Neural cell (in vitro differentiated cells): ENCODE measurements around the gene VWA3B.

ENCODE experiments used
- EP300 ChIP-seq: fragments of 450-650 bp; conservative IDR thresholded peaks from 2 replicates; pipeline ENCODE4 v1.6.1; 2014; ENCODE audit warnings: antibody characterized with exemption, mild to moderate bottlenecking, moderate library complexity; ENCODE audit not compliant: poor library complexity, severe bottlenecking
- EZH2 ChIP-seq: fragments of 200-600, 300-800 bp; shearing (Covaris generic), sonication (generic); IDR thresholded peaks from 2 replicates; pipeline ENCODE4 v1.6.1; 2014; ENCODE audit warnings: antibody characterized with exemption, low read length, borderline replicate concordance, mild to moderate bottlenecking; ENCODE audit not compliant: insufficient read depth, poor library complexity, severe bottlenecking
- POLR2AphosphoS5 ChIP-seq: IDR thresholded peaks from 2 replicates; pipeline ENCODE4 v1.6.1; 2012
- RAD21 ChIP-seq: fragments of 450-650 bp; conservative IDR thresholded peaks from 2 replicates; pipeline ENCODE4 v1.6.1; 2014; ENCODE audit warnings: antibody characterized with exemption, mild to moderate bottlenecking, moderate library complexity
- SMC3 ChIP-seq: fragments of 450-650 bp; conservative IDR thresholded peaks from 2 replicates; pipeline ENCODE4 v1.6.1; 2014; ENCODE audit warnings: antibody characterized with exemption, mild to moderate bottlenecking, moderate library complexity; ENCODE audit not compliant: poor library complexity
- TAF1 ChIP-seq: IDR thresholded peaks from 2 replicates; pipeline ENCODE4 v1.6.1; 2012; ENCODE audit warnings: low read depth
- TF ChIP-seq, protein P1 (sequence below): IDR thresholded peaks from 2 replicates; pipeline ENCODE4 v1.6.1; 2012; ENCODE audit warnings: borderline replicate concordance
- TF ChIP-seq, protein P2 (sequence below): fragments of 450-650 bp; IDR thresholded peaks from 2 replicates; pipeline ENCODE4 v1.5.1; 2014; ENCODE audit warnings: antibody characterized with exemption, mild to moderate bottlenecking, moderate library complexity; ENCODE audit not compliant: poor library complexity, severe bottlenecking

DNA sequence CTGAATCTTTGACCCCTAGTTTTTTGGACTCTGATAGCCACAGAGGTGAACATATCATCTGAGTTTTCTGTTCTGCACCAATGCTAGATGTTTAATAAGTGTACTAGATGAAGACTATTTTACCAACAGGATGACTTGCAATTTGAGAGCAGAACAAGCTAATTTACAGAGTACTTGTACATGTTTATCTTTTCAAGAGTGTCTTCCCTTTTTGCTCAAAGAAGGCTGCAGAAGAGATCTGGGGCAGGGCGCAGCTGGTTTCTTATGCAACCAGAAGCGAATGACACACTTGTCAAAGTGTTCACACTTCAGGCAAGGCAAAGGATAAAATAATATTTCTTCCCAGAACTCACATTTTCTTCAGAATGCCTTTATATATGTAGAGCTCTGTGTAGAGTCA lies 86.0 kb downstream of the VWA3B start:
- TF ChIP-seq, protein P1, sequence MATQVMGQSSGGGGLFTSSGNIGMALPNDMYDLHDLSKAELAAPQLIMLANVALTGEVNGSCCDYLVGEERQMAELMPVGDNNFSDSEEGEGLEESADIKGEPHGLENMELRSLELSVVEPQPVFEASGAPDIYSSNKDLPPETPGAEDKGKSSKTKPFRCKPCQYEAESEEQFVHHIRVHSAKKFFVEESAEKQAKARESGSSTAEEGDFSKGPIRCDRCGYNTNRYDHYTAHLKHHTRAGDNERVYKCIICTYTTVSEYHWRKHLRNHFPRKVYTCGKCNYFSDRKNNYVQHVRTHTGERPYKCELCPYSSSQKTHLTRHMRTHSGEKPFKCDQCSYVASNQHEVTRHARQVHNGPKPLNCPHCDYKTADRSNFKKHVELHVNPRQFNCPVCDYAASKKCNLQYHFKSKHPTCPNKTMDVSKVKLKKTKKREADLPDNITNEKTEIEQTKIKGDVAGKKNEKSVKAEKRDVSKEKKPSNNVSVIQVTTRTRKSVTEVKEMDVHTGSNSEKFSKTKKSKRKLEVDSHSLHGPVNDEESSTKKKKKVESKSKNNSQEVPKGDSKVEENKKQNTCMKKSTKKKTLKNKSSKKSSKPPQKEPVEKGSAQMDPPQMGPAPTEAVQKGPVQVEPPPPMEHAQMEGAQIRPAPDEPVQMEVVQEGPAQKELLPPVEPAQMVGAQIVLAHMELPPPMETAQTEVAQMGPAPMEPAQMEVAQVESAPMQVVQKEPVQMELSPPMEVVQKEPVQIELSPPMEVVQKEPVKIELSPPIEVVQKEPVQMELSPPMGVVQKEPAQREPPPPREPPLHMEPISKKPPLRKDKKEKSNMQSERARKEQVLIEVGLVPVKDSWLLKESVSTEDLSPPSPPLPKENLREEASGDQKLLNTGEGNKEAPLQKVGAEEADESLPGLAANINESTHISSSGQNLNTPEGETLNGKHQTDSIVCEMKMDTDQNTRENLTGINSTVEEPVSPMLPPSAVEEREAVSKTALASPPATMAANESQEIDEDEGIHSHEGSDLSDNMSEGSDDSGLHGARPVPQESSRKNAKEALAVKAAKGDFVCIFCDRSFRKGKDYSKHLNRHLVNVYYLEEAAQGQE = no peak
- no peak for TF ChIP-seq EZH2
- TF ChIP-seq, protein P2, sequence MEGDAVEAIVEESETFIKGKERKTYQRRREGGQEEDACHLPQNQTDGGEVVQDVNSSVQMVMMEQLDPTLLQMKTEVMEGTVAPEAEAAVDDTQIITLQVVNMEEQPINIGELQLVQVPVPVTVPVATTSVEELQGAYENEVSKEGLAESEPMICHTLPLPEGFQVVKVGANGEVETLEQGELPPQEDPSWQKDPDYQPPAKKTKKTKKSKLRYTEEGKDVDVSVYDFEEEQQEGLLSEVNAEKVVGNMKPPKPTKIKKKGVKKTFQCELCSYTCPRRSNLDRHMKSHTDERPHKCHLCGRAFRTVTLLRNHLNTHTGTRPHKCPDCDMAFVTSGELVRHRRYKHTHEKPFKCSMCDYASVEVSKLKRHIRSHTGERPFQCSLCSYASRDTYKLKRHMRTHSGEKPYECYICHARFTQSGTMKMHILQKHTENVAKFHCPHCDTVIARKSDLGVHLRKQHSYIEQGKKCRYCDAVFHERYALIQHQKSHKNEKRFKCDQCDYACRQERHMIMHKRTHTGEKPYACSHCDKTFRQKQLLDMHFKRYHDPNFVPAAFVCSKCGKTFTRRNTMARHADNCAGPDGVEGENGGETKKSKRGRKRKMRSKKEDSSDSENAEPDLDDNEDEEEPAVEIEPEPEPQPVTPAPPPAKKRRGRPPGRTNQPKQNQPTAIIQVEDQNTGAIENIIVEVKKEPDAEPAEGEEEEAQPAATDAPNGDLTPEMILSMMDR = no peak
- TF ChIP-seq EP300 = no peak
- TF ChIP-seq POLR2AphosphoS5 = no peak
- TF ChIP-seq TAF1 = no peak
- TF ChIP-seq SMC3 = no peak
- TF ChIP-seq RAD21 = no peak
